CD4-positive, alpha-beta memory T cell (primary cell): ENCODE data around the gene CSE1L. TPM values are rescaled to one million over a fixed set of nuclear protein-coding genes. Genes with fewer than 3 reads are reported as not detected.
A peak's percentile ranks its signal among the peaks of the same experiment; 100 is the strongest.

ENCODE experiments used
- CTCF ChIA-PET: fragments of 350-600 bp; sonication (Branson Sonifier 250); formaldehyde crosslinking; loops from one replicate; lab custom pipeline; 2021; ENCODE audit warnings: inconsistent platforms; ENCODE audit not compliant: partially characterized antibody; lab: Charles Lee
- POLR2A ChIA-PET: fragments of 350-600 bp; sonication (Branson Sonifier 250); formaldehyde crosslinking; loops from one replicate; lab custom pipeline; 2021; ENCODE audit not compliant: partially characterized antibody; lab: Charles Lee
- DNase-seq, 5 donors: peaks; one replicate each; pipeline versions ENCODE4 v3.0.0 to v3.0.0-alpha.2; 2020 to 2022; ENCODE audit warnings: mixed read lengths in 1 of 5
- H3K27ac ChIP-seq: one replicate; pipeline ENCODE4 v1.7.0; 2013; ENCODE audit warnings: low read depth, low read length
- H3K27me3 ChIP-seq: 2 replicates; pipeline ENCODE4 v1.7.0; 2013; ENCODE audit warnings: mild to moderate bottlenecking, low read length, moderate library complexity; ENCODE audit not compliant: insufficient read depth
- H3K36me3 ChIP-seq: 2 replicates; pipeline ENCODE4 v1.7.0; 2013; ENCODE audit warnings: mild to moderate bottlenecking, low read length, moderate library complexity; ENCODE audit not compliant: insufficient read depth
- H3K4me1 ChIP-seq: 2 replicates; pipeline ENCODE4 v1.7.0; 2013; ENCODE audit warnings: mild to moderate bottlenecking, low read length, moderate library complexity; ENCODE audit not compliant: insufficient read depth
- H3K4me3 ChIP-seq, 2 donors: one replicate each; pipeline ENCODE4 v1.7.0; 2013; ENCODE audit warnings: low read length in 2 of 2, mild to moderate bottlenecking in 1 of 2
- H3K9me3 ChIP-seq, 2 donors: one replicate each; pipeline ENCODE4 v1.7.0; 2013; ENCODE audit warnings: low read length in 2 of 2, control low read depth in 1 of 2; ENCODE audit not compliant: control insufficient read depth in 1 of 2
- H3K27ac Mint-ChIP-seq, 7 donors: one replicate each; pipeline ENCODE4 v1.8.0; 2020 to 2021; ENCODE audit warnings: mixed read lengths in 7 of 7, mild to moderate bottlenecking in 6 of 7, inconsistent platforms in 3 of 7, moderate library complexity in 3 of 7
- H3K27me3 Mint-ChIP-seq, 2 donors: one replicate each; pipeline ENCODE4 v1.8.0; 2020 to 2021; ENCODE audit warnings: mixed read lengths in 2 of 2
- H3K36me3 Mint-ChIP-seq, 2 donors: one replicate each; pipeline ENCODE4 v1.8.0; 2020 to 2021; ENCODE audit warnings: mixed read lengths in 2 of 2, inconsistent platforms in 1 of 2, mild to moderate bottlenecking in 1 of 2
- H3K4me1 Mint-ChIP-seq, 4 donors: one replicate each; pipeline ENCODE4 v1.8.0; 2020 to 2021; ENCODE audit warnings: mixed read lengths in 4 of 4, mild to moderate bottlenecking in 1 of 4
- H3K4me3 Mint-ChIP-seq, 8 donors: one replicate each; pipeline ENCODE4 v1.8.0; 2020 to 2021; ENCODE audit warnings: mixed read lengths in 8 of 8, mild to moderate bottlenecking in 7 of 8, moderate library complexity in 6 of 8, inconsistent platforms in 3 of 8
- H3K9me3 Mint-ChIP-seq, 8 donors: one replicate each; pipeline ENCODE4 v1.8.0; 2020 to 2021; ENCODE audit warnings: mixed read lengths in 8 of 8, mild to moderate bottlenecking in 5 of 8, inconsistent platforms in 3 of 8, moderate library complexity in 1 of 8
- intact Hi-C: fragments of 100-400 bp; cut with micrococcal nuclease; formaldehyde crosslinking; loops from one replicate; pipeline ENCODE4 v1.15.1; 2023
- polyA plus RNA-seq, 2 donors: library from polyadenylated mRNA; unstranded; fragments of 300-500 nt; fragmentation: Illumina TruSeq; gene quantifications; one replicate each; pipeline ENCODE4 v1.2.3, GENCODE V29; 2021
- total RNA-seq, 2 experiments: library from RNA; stranded (reverse); gene quantifications; one replicate each; pipeline ENCODE4 v1.2.3, GENCODE V29; 2021

CSE1L gene
- total and polyA plus RNA-seq, 4 experiments from 2014 or later = 24.1 to 45.8 (median 40.9) TPM

DNA sequence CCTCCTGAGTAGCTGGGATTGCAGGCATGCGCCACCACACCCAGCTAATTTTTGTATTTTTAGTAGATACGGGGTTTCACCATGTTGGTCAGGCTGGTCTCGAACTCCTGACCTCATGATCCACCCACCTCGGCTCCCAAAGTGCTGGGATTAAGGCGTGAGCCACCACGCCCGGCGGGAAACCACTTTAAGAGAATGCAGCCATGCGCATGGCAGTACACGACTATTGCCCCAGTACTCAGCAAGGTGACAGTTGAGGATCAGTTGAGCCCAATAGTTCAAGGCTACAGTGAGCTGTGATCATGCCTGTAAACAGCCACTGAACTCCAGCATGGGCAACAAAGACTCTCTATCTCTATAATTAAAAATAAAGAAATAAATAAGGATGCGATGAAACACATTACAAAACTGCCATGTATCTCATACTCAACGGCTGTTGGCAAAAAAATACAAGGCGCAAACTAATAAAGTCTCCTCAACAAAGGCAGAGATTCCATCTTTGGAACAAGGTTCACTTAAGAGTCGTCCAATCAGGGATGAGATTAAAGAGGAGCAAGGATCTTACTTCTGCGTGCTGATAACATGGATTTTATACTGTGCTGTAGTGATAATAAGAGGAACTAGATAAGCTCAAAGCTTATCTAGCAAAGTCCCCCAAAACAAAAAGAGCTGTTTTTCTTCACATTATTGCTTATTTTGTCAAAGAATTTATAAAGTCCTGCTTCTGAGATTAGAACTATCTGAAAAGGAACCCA is 90.9 kb downstream of the CSE1L start:
- Histone ChIP-seq H3K27me3 (no peaks in the 10 kb centered on the region), H3K27ac (no peak overlapping the region), H3K36me3 (peaks cover 16% of the 10 kb centered on the region), H3K4me3 (no peak overlapping the region), H3K4me1 (no peaks in the 10 kb centered on the region), H3K9me3 (no peaks in the 10 kb centered on the region)
- H3K36me3 Mint-ChIP-seq = peaks cover 21 to 39% of the 10 kb centered on the region in 2 donors
- H3K4me1 Mint-ChIP-seq = peaks cover 7 to 19% (median 16%) of the 10 kb centered on the region in 4 donors
- ChIA-PET POLR2A (interaction anchor here (1.0 kb wide), 1 partner anchor 51 kb away, joined by 3 read pairs; the partner anchor contains the start of gene STAU1), CTCF (interaction anchor here (0.9 to 12.9 kb wide), 6 partner anchors 43 to 82 kb away, joined by 3 to 237 read pairs (median 4); partner anchors contain the start of gene DDX27)
- DNase-seq = no peak
- H3K9me3 Mint-ChIP-seq = peaks cover 0 to 3% (median 0%) of the 10 kb centered on the region in 8 donors
- intact Hi-C loops = no loop called here
- no peak overlapping the region for H3K4me3 Mint-ChIP-seq
- H3K27me3 Mint-ChIP-seq = no peaks in the 10 kb centered on the region
- H3K27ac Mint-ChIP-seq = peak overlapping the region; percentile 4 to 75 (median 56)

DNA sequence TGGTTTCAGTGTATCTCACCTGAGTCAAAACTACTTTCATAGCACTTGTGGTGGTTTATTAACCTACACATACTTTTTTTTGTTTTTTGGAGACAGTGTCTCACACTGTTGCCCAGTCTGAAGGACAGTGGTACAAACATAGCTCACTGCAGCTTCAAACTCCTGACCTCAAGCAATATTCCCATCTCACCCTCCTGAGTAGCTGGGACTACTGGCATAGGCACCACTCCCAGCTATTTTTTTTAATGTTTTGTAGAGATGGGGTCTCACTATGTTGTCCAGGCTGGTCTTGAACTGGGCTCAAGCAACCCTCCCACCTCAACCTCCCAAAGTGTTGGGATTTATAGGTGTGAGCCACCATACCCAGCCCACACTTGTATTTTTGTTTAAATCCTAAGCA is 92.3 kb downstream of the CSE1L start:
- intact Hi-C loops = no loop called here

DNA sequence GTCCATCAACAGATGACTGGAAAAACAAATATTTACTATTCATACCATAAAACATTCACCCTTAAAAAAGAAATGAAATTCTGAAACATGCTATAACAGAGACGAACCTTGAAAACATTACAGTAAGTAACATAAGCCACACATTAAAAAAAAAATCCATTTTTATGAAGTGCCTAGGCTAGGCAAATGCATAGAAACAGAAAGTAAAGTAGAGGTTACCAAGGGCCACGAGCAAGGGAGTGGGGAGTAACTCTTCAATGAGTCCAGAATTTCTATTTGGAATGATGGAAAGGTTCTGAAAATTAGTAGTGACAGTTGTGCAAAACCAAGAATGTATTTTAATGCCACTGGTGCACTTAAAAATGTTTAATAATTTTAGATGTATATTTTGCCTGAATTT is 94.3 kb downstream of the CSE1L start:
- H3K4me3 Mint-ChIP-seq = peak overlapping the region in 1 of 8 donors; percentile 38
- H3K36me3 Mint-ChIP-seq = peaks cover 23 to 36% of the 10 kb centered on the region in 2 donors
- intact Hi-C loops = no loop called here
- ChIA-PET POLR2A (no interaction called here), CTCF (interaction anchor here (3.8 kb wide), 1 partner anchor 76 kb away, joined by 38 read pairs; no protein-coding TSS in a partner anchor)
- H3K27ac Mint-ChIP-seq = peak overlapping the region; percentile 1 to 89 (median 23)
- no peak overlapping the region for H3K4me3 ChIP-seq
- no peak for DNase-seq
- H3K27ac ChIP-seq = no peak overlapping the region
- H3K27me3 Mint-ChIP-seq = no peaks in the 10 kb centered on the region
- peaks cover 16% of the 10 kb centered on the region for H3K36me3 ChIP-seq
- H3K27me3 ChIP-seq = no peaks in the 10 kb centered on the region
- H3K9me3 ChIP-seq = no peaks in the 10 kb centered on the region
- H3K9me3 Mint-ChIP-seq = no peaks in the 10 kb centered on the region
- peaks cover 11 to 26% (median 23%) of the 10 kb centered on the region in 4 donors for H3K4me1 Mint-ChIP-seq
- no peaks in the 10 kb centered on the region for H3K4me1 ChIP-seq

More for the DNA sequence above, 92.3 kb downstream of the CSE1L start:
- H3K36me3 ChIP-seq = peaks cover 11% of the 10 kb centered on the region
- H3K27ac ChIP-seq = no peak overlapping the region
- CTCF ChIA-PET = interaction anchor here (1.2 to 3.8 kb wide), 3 partner anchors 8 to 81 kb away, joined by 3 to 38 read pairs (median 3); partner anchors contain the start of gene DDX27
- Mint-ChIP-seq H3K27me3 (no peaks in the 10 kb centered on the region), H3K27ac (peak overlapping the region in 4 of 7 donors; percentile 38 to 69 (median 49)), H3K36me3 (peaks cover 21 to 39% of the 10 kb centered on the region in 2 donors), H3K9me3 (no peaks in the 10 kb centered on the region), H3K4me1 (peaks cover 3 to 17% (median 13%) of the 10 kb centered on the region in 4 donors), H3K4me3 (no peak overlapping the region)
- DNase-seq = no peak
- H3K4me1 ChIP-seq = no peaks in the 10 kb centered on the region
- no peaks in the 10 kb centered on the region for H3K27me3 ChIP-seq
- POLR2A ChIA-PET = no interaction called here
- H3K9me3 ChIP-seq = no peaks in the 10 kb centered on the region
- H3K4me3 ChIP-seq = no peak overlapping the region

DNA sequence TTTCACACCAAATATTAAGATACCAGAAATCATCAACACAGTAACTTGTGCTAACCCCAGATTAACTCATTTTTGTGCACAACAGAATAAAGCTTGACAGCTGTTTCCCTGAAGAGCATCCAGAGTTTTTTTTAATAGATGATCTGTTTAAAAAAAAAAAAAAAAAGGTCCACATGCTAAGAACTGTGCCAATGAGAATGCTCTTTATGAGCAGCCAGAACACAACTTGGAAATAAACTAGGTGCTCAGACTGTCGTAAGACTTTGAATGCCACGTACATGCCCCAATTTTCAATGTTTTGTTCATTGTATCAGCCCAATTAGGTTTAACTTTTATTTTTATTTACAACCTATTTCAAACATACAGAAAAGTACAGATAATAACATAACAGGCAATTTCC is 94.7 kb downstream of the CSE1L start:
- Mint-ChIP-seq H3K27me3 (no peaks in the 10 kb centered on the region), H3K9me3 (no peaks in the 10 kb centered on the region), H3K4me3 (no peak overlapping the region), H3K27ac (peak overlapping the region; percentile 1 to 89 (median 55)), H3K4me1 (peaks cover 11 to 26% (median 23%) of the 10 kb centered on the region in 4 donors), H3K36me3 (peaks cover 23 to 32% of the 10 kb centered on the region in 2 donors)
- no peak overlapping the region for H3K4me3 ChIP-seq
- no peak for DNase-seq
- H3K36me3 ChIP-seq = peaks cover 13% of the 10 kb centered on the region
- intact Hi-C loops = no loop called here
- ChIA-PET CTCF (no interaction called here), POLR2A (no interaction called here)
- H3K27ac ChIP-seq = no peak overlapping the region
- H3K9me3 ChIP-seq = no peaks in the 10 kb centered on the region
- no peaks in the 10 kb centered on the region for H3K4me1 ChIP-seq
- no peaks in the 10 kb centered on the region for H3K27me3 ChIP-seq

Other genes starting within 250 kb of the CSE1L start
- gene PREX1, start 218.3 kb upstream of the CSE1L start, total RNA-seq = 100 to 1,000 TPM; 164 to 165 TPM
- gene PREX1, start 218.3 kb upstream of the CSE1L start, polyA plus RNA-seq = 10 to 100 TPM; 10.6 to 79.6 TPM
- 10 to 100 TPM; 27.3 to 28.1 TPM for gene ARFGEF2, start 124.6 kb upstream of the CSE1L start, total RNA-seq
- 1 to 10 TPM; 4.7 to 9.5 TPM for gene ARFGEF2, start 124.6 kb upstream of the CSE1L start, polyA plus RNA-seq
- 10 to 100 TPM; 49.4 to 49.9 TPM for gene STAU1, start 142.0 kb downstream of the CSE1L start, total RNA-seq
- gene STAU1, start 142.0 kb downstream of the CSE1L start, polyA plus RNA-seq = 10 to 100 TPM; 23.2 to 48.7 TPM
- gene DDX27, start 173.1 kb downstream of the CSE1L start, total RNA-seq = 10 to 100 TPM; 60.3 to 60.4 TPM
- 10 to 100 TPM; 21.6 to 47.1 TPM for gene DDX27, start 173.1 kb downstream of the CSE1L start, polyA plus RNA-seq
- gene ZNFX1, start 231.7 kb downstream of the CSE1L start, total RNA-seq = 10 to 100 TPM; 73.8 to 78.4 TPM
- 10 to 100 TPM; 30.8 to 88.8 TPM for gene ZNFX1, start 231.7 kb downstream of the CSE1L start, polyA plus RNA-seq